ENCODE measurements around the gene CDC14C. TPM values are rescaled to one million over a fixed set of nuclear protein-coding genes. Genes with fewer than 3 reads are reported as not detected.

The CDC14C gene
- total RNA-seq, 1 experiment from 2014 or later: 0.09 TPM

- no peak for DNase-seq (ENCODE audit: low spot score)
Measured at GRCh38 chr7:48976253-48976652, 51.9 kb downstream of the CDC14C start.

- DNase-seq (ENCODE audit: low spot score): no peak
Measured at GRCh38 chr7:48976850-48977249, 52.5 kb downstream of the CDC14C start.
